ENCODE results near the gene DCLK2. TPM values are rescaled to one million over a fixed set of nuclear protein-coding genes. Genes with fewer than 3 reads are reported as not detected.

Gene DCLK2
- total and polyA plus RNA-seq, 2 donors (not counting 1 experiment from before 2014, with no cell fraction given) = 0.91 to 3.3 TPM

GRCh38 chr4:150096625-150097024 lies 18.4 kb downstream of the DCLK2 start:
- no peaks in the 10 kb centered on the region for H3K27me3 ChIP-seq (replicated peaks in 1 of 4; ENCODE audit: control extremely low read depth in 1 of 4, control insufficient read depth in 3 of 4, insufficient read depth in 4 of 4, low read length in 3 of 4)
- no peak overlapping the region for H3K27ac Mint-ChIP-seq
- no peak overlapping the region for H2AFZ ChIP-seq (ENCODE audit: insufficient read depth, low read depth, low read length, poor library complexity, severe bottlenecking)
- H3K9me3 Mint-ChIP-seq (ENCODE audit: insufficient read depth) = no peaks in the 10 kb centered on the region
- no peak overlapping the region for H3K4me3 ChIP-seq (ENCODE audit: control extremely low read depth in 1 of 5, extremely low read depth in 1 of 5, insufficient read depth in 1 of 5, low read depth in 2 of 5, low read length in 4 of 5)
- H3K27me3 Mint-ChIP-seq = peaks cover 6% of the 10 kb centered on the region
- H3K9ac ChIP-seq (ENCODE audit: low read length) = no peak overlapping the region
- H4K20me1 ChIP-seq (ENCODE audit: control insufficient read depth, insufficient read depth, low read length, poor library complexity, severe bottlenecking) = no peaks in the 10 kb centered on the region
- DNase-seq = no peak
- no peaks in the 10 kb centered on the region for H3K36me3 ChIP-seq (replicated peaks in 1 of 2; ENCODE audit: control extremely low read depth in 1 of 2, control insufficient read depth in 1 of 2, extremely low read depth in 1 of 2, insufficient read depth in 2 of 2, low read length in 1 of 2)
- CTCF ChIA-PET = no interaction called here
- no peak for TF ChIP-seq CTCF (IDR thresholded peaks at IDR 0.05)
- TF ChIP-seq EZH2 (IDR thresholded peaks at IDR 0.05; ENCODE audit: borderline replicate concordance, insufficient read depth, low read depth, low read length, poor library complexity, severe bottlenecking) = no peak
- intact Hi-C loops (cut with micrococcal nuclease) = no loop called here
- no peaks in the 10 kb centered on the region for H3K9me3 ChIP-seq (ENCODE audit: control extremely low read depth in 1 of 3, control insufficient read depth in 2 of 3, insufficient read depth in 1 of 3, low read length in 2 of 3)
- H3K79me2 ChIP-seq (ENCODE audit: control insufficient read depth, insufficient read depth, low read length) = no peaks in the 10 kb centered on the region
- POLR2A ChIA-PET = no interaction called here
- no peak overlapping the region for H3K4me2 ChIP-seq (replicated peaks; ENCODE audit: low read depth, low read length, poor library complexity, severe bottlenecking)
- ATAC-seq (ENCODE audit: low read depth) = no peak
- no peaks in the 10 kb centered on the region for H3K4me1 Mint-ChIP-seq
- no peak overlapping the region for H3K27ac ChIP-seq (ENCODE audit: low read length in 2 of 2)
- 71% methylated on average over 3 of the region's 3 CpGs for WGBS (ENCODE audit: insufficient coverage)
- peaks cover 0 to 5% of the 10 kb centered on the region in 2 donors for H3K4me1 ChIP-seq (ENCODE audit: control insufficient read depth in 2 of 2, insufficient read depth in 2 of 2, low read length in 2 of 2)
- no peak overlapping the region for H3K4me3 Mint-ChIP-seq

DNA sequence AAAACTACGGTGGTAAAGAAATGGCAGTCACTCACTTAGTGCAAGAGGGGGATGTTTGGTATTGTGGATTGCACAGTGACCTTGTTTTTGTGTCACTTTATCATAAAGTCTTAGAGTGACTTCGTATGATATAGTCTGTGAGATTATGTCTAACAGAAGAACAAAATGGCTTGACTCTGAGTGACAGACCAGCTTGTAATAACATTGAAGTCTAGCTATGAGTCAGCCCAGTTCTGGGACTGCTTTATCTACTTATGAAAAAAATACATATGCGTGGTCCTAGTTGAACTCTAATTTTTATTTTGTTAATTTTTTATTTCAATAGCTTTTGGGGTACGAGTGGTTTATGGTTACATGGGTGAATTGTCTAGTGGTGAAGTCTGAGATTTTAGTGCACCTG lies 20.0 kb downstream of the DCLK2 start:
- H3K27ac ChIP-seq (ENCODE audit: low read length in 2 of 2) = no peak overlapping the region
- WGBS (ENCODE audit: insufficient coverage) = 63% methylated on average over 2 of the region's 4 CpGs
- POLR2A ChIA-PET = no interaction called here

More for the DNA sequence above, 20.0 kb downstream of the DCLK2 start:
- Mint-ChIP-seq H3K9me3 (ENCODE audit: insufficient read depth) (no peaks in the 10 kb centered on the region), H3K27ac (no peak overlapping the region), H3K4me3 (no peak overlapping the region), H3K27me3 (no peaks in the 10 kb centered on the region), H3K4me1 (no peaks in the 10 kb centered on the region)
- intact Hi-C loops (cut with micrococcal nuclease) = no loop called here
- peaks cover 0 to 5% of the 10 kb centered on the region in 2 donors for H3K4me1 ChIP-seq (ENCODE audit: control insufficient read depth in 2 of 2, insufficient read depth in 2 of 2, low read length in 2 of 2)
- no peaks in the 10 kb centered on the region for H3K36me3 ChIP-seq (replicated peaks in 1 of 2; ENCODE audit: control extremely low read depth in 1 of 2, control insufficient read depth in 1 of 2, extremely low read depth in 1 of 2, insufficient read depth in 2 of 2, low read length in 1 of 2)
- H3K27me3 ChIP-seq (replicated peaks in 1 of 4; ENCODE audit: control extremely low read depth in 1 of 4, control insufficient read depth in 3 of 4, insufficient read depth in 4 of 4, low read length in 3 of 4) = no peaks in the 10 kb centered on the region
- H3K79me2 ChIP-seq (ENCODE audit: control insufficient read depth, insufficient read depth, low read length) = no peaks in the 10 kb centered on the region
- DNase-seq (no peak), ATAC-seq (ENCODE audit: low read depth) (no peak)
- no peak overlapping the region for H2AFZ ChIP-seq (ENCODE audit: insufficient read depth, low read depth, low read length, poor library complexity, severe bottlenecking)
- TF ChIP-seq CTCF (IDR thresholded peaks at IDR 0.05) (no peak), EZH2 (IDR thresholded peaks at IDR 0.05; ENCODE audit: borderline replicate concordance, insufficient read depth, low read depth, low read length, poor library complexity, severe bottlenecking) (no peak)
- H3K4me2 ChIP-seq (replicated peaks; ENCODE audit: low read depth, low read length, poor library complexity, severe bottlenecking) = no peak overlapping the region
- H3K9ac ChIP-seq (ENCODE audit: low read length) = no peak overlapping the region
- H4K20me1 ChIP-seq (ENCODE audit: control insufficient read depth, insufficient read depth, low read length, poor library complexity, severe bottlenecking) = no peaks in the 10 kb centered on the region
- CTCF ChIA-PET = no interaction called here
- no peak overlapping the region for H3K4me3 ChIP-seq (ENCODE audit: control extremely low read depth in 1 of 5, extremely low read depth in 1 of 5, insufficient read depth in 1 of 5, low read depth in 2 of 5, low read length in 4 of 5)
- no peaks in the 10 kb centered on the region for H3K9me3 ChIP-seq (ENCODE audit: control extremely low read depth in 1 of 3, control insufficient read depth in 2 of 3, insufficient read depth in 1 of 3, low read length in 2 of 3)
